GM10847 (cell line): ENCODE results near the gene OPRL1.

Experiments used
- POLR2A ChIP-seq: IDR thresholded peaks from 2 replicates; pipeline ENCODE4 v1.6.1; 2011; ENCODE audit not compliant: insufficient read length; ENCODE audit errors: extremely low read depth

The OPRL1 gene

DNA sequence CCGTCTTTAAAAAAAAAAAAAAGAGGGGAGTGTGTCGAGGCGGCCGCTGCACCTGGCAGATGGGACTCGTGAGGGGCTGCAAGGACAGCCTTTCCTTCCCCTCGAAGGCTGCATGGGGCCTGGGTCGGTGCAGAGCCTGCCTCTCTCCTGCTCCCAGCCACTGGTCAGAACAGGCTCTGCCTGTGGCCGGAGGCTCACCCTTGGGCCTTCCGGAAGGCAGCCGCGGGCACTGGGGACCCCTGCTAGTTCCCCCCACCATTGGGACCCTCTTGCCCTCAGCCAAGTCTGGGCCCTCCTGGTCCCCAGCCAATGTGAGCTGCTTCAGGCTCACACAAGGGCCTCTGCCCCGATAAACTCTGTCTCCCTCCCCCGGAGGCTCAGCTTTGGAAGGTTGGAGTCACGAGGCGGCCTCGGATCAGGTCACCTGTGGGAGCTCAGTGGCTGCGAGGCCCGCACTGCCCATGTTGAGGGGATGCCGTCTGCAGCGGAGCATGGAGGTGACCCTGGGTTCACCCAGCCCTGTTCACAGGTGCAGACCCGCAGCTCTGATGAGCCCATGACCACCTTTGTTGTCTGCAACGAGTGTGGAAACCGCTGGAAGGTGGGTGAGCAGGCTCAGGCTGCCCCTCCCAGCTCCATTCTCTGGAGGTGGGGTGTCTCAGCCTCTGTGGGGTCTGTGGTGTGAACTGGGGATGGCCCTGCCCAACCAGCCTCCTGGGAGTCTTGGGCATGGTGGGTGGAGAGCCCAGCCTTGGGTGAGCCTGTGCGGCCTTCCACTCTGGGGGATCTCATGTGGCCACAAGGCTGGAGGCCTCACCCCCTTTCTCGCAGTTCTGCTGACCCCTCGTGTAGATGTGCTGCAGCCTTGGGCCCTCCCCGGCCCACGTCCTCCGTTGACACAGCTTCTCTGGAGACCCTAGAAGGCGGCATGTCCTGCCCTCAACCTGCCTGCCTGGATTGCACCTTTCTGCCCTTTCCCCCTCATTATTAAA is 8.2 kb upstream of the OPRL1 start:
- no peak for TF ChIP-seq POLR2A

- TF ChIP-seq POLR2A: no peak
Observed at GRCh38 chr20:64072498-64073063, 7.3 kb upstream of the OPRL1 start.

- no peak for TF ChIP-seq POLR2A
Observed at GRCh38 chr20:64073476-64074183, 6.3 kb upstream of the OPRL1 start.

DNA sequence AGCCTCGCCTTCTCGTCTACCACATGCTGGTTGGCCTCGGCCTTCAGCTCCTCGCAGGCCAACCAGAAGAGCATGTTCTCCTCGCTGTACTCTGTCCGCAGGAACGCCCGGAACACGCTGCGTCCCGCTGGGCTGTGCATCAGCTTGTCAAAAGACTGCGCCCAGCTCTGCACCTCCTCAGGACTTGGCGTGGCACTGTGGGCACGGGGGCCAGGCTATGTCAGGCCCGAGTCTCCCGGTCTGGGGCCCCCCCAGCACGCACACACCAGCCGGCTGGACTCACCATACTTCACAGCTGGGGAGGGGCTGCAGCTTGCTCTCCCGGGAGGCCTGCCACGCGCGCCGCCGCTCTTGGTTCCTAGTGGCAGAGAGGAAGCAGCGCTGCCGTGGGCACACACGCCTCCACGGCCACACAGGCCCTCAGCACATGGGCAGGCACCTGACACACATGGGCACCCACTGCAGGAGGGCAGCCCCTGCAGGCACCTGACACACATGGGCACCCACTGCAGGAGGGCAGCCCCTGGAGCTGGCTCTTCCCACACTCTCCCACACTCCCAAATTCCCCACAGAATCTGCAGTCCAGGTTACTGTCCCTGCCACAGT is 5.6 kb upstream of the OPRL1 start:
- no peak for TF ChIP-seq POLR2A

GRCh38 chr20:64074963-64075362 is 4.9 kb upstream of the OPRL1 start:
- no peak for TF ChIP-seq POLR2A

- no peak for TF ChIP-seq POLR2A
Observed at GRCh38 chr20:64075556-64075955, 4.3 kb upstream of the OPRL1 start.

- no peak for TF ChIP-seq POLR2A
Observed at GRCh38 chr20:64076061-64076997, 3.6 kb upstream of the OPRL1 start.

DNA sequence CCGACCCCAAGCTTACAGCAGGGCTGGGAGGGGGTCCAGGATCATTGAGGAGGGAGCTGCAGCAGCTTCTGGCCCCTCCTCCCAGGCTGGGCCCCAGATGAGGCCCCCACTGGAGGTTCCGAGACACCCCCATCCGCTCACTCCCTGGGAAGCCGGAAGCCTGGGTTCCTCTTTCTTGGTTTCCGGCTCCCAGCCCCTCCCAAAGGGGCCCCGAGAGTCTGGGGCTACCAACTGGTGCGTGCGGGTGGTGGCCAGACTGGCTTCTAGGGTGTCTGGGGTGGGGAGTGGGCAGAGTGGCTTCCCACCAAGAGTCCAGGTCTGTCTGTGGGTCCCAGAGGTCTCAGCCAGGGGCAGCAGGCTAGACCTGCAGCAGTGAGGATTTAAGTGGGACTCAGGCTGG is 2.8 kb upstream of the OPRL1 start:
- peak; percentile 49 for TF ChIP-seq POLR2A

DNA sequence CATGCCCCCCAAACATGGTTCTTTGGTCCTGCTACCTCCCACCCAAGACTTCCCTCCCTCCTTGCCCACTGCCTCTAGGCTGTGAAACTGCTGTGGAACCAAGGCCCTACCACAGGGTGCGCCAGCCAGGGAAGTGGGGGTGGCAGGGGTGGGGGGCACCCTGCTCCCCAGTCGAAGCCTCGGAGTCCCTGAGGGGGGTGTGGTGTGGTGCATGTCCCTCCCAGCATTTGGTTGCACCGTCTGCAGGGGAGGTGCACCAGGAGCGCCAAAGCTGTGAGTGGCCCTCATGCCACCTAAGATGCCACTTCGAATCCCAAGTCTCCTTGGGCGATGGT is 2.4 kb upstream of the OPRL1 start:
- TF ChIP-seq POLR2A: no peak

GRCh38 chr20:64077876-64078551 is 1.9 kb upstream of the OPRL1 start:
- peak; percentile 10 for TF ChIP-seq POLR2A

DNA sequence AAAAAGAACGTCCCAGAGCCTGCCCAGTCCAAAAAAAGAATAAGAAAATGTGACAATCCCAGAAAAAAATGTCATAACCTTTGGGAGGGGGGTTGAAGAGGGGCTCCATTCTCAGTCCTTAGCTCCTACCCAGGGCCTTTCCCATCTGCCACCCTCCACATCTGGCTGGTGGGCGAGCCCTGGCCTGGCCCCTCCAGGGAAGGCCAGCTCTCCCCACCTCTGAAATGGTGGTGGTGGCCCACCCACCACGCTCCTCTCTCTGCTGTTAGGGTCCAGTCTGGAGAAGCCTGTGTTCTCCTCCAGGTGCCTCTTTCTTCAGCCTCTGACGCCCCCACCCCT is 979 bp upstream of the OPRL1 start:
- TF ChIP-seq POLR2A: no peak

- TF ChIP-seq POLR2A: peak; percentile 12
Observed at GRCh38 chr20:64079273-64080012, 439 bp upstream of the OPRL1 start, which contains the start of gene RGS19. TSS of gene RGS19 (minus strand) at chr20:64079518. CDS start at chr20:64076886, 2,632 bp downstream.
